Activated CD4-positive, alpha-beta memory T cell treated with anti-CD3 and anti-CD28 coated beads, Interleukin-2, amount 10 ng/mL, durations not matched to agents 7 days and 5 days (primary cell): Measurements from ENCODE around the gene LY6G6F. TPM values are rescaled to one million over a fixed set of nuclear protein-coding genes. Genes with fewer than 3 reads are reported as not detected.

Experiments used
- CTCF ChIA-PET: fragments of 350-600 bp; sonication (Branson Sonifier 250); formaldehyde crosslinking; loops from one replicate; lab custom pipeline; 2021; ENCODE audit warnings: antibody characterized with exemption, inconsistent platforms; lab: Charles Lee
- POLR2A ChIA-PET: fragments of 350-600 bp; sonication (Branson Sonifier 250); formaldehyde crosslinking; loops from one replicate; lab custom pipeline; 2021; ENCODE audit warnings: antibody characterized with exemption; lab: Charles Lee
- DNase-seq: peaks from one replicate; pipeline ENCODE4 v3.0.0-alpha.2; 2020
- H3K27ac Mint-ChIP-seq: one replicate; pipeline ENCODE4 v1.8.0; 2021; ENCODE audit warnings: mild to moderate bottlenecking, mixed read lengths
- H3K27me3 Mint-ChIP-seq: one replicate; pipeline ENCODE4 v1.8.0; 2021; ENCODE audit warnings: mixed read lengths
- H3K36me3 Mint-ChIP-seq: one replicate; pipeline ENCODE4 v1.8.0; 2021; ENCODE audit warnings: low read depth, mixed read lengths
- H3K4me1 Mint-ChIP-seq: one replicate; pipeline ENCODE4 v1.8.0; 2021; ENCODE audit warnings: mixed read lengths
- H3K4me3 Mint-ChIP-seq: one replicate; pipeline ENCODE4 v1.8.0; 2021; ENCODE audit warnings: mild to moderate bottlenecking, mixed read lengths
- H3K9me3 Mint-ChIP-seq: one replicate; pipeline ENCODE4 v1.8.0; 2021; ENCODE audit warnings: mixed read lengths
- total RNA-seq, 2 experiments: library from RNA; stranded (reverse); gene quantifications; one replicate each; pipeline ENCODE4 v1.2.3, GENCODE V29; 2021

Gene LY6G6F
- total RNA-seq, 2 experiments from 2014 or later, result not detected

GRCh38 chr6:31692353-31692752, 14.3 kb upstream of the LY6G6F start:
- no peak for DNase-seq
- ChIA-PET CTCF (no interaction called here), POLR2A (interaction anchor here (1.1 to 4.1 kb wide), 4 partner anchors 10 to 86 kb away, joined by 3 to 15 read pairs (median 4); partner anchors contain the start of genes ABHD16A and MSH5)
- no peaks in the 10 kb centered on the region for H3K9me3 Mint-ChIP-seq
- no peak overlapping the region for H3K4me3 Mint-ChIP-seq
- H3K27ac Mint-ChIP-seq, result no peak overlapping the region
- peaks cover 55% of the 10 kb centered on the region for H3K36me3 Mint-ChIP-seq
- H3K27me3 Mint-ChIP-seq, result no peaks in the 10 kb centered on the region
- H3K4me1 Mint-ChIP-seq, result peaks cover 7% of the 10 kb centered on the region

GRCh38 chr6:31692886-31693285, 13.8 kb upstream of the LY6G6F start:
- Mint-ChIP-seq H3K4me1 (peaks cover 12% of the 10 kb centered on the region), H3K9me3 (no peaks in the 10 kb centered on the region), H3K27me3 (no peaks in the 10 kb centered on the region), H3K4me3 (no peak overlapping the region), H3K27ac (no peak overlapping the region), H3K36me3 (peaks cover 54% of the 10 kb centered on the region)
- DNase-seq, result no peak
- ChIA-PET POLR2A (interaction anchor here (1.3 to 4.1 kb wide), 2 partner anchors 10 to 11 kb away, joined by 3 to 15 read pairs; partner anchors contain the start of gene ABHD16A), CTCF (no interaction called here)

- no peak for DNase-seq
- no peak overlapping the region for H3K4me3 Mint-ChIP-seq
- POLR2A ChIA-PET, result interaction anchor here (1.9 kb wide), 2 partner anchors 15 to 45 kb away, joined by 4 to 8 read pairs; no protein-coding TSS in a partner anchor
- CTCF ChIA-PET, result interaction anchor here (0.9 kb wide), 1 partner anchor 12 kb away, joined by 3 read pairs; no protein-coding TSS in a partner anchor
- peaks cover 15% of the 10 kb centered on the region for H3K4me1 Mint-ChIP-seq
- no peaks in the 10 kb centered on the region for H3K9me3 Mint-ChIP-seq
- H3K27me3 Mint-ChIP-seq, result no peaks in the 10 kb centered on the region
- no peak overlapping the region for H3K27ac Mint-ChIP-seq
- H3K36me3 Mint-ChIP-seq, result peaks cover 55% of the 10 kb centered on the region
Measured at GRCh38 chr6:31693535-31693934, 13.1 kb upstream of the LY6G6F start.

GRCh38 chr6:31697555-31697954, 9.1 kb upstream of the LY6G6F start:
- Mint-ChIP-seq H3K4me3 (no peak overlapping the region), H3K27ac (peak overlapping the region; percentile 22), H3K4me1 (peaks cover 35% of the 10 kb centered on the region), H3K36me3 (peaks cover 53% of the 10 kb centered on the region), H3K9me3 (no peaks in the 10 kb centered on the region), H3K27me3 (no peaks in the 10 kb centered on the region)
- CTCF ChIA-PET, result interaction anchor here (1.4 kb wide), 1 partner anchor 41 kb away, joined by 5 read pairs; no protein-coding TSS in a partner anchor
- DNase-seq, result no peak
- POLR2A ChIA-PET, result interaction anchor here (0.5 kb wide), 1 partner anchor 189 kb away, joined by 3 read pairs; no protein-coding TSS in a partner anchor

- ChIA-PET POLR2A (interaction anchor here (1.2 kb wide), 1 partner anchor 17 kb away, joined by 3 read pairs; no protein-coding TSS in a partner anchor), CTCF (interaction anchor here (0.8 kb wide), 1 partner anchor 69 kb away, joined by 3 read pairs; no protein-coding TSS in a partner anchor)
- Mint-ChIP-seq H3K4me1 (peaks cover 43% of the 10 kb centered on the region), H3K36me3 (peaks cover 30% of the 10 kb centered on the region), H3K27ac (peak overlapping the region; percentile 12), H3K4me3 (peak overlapping the region; percentile 98), H3K27me3 (no peaks in the 10 kb centered on the region), H3K9me3 (no peaks in the 10 kb centered on the region)
- DNase-seq, result no peak
Measured at GRCh38 chr6:31700740-31701401, 5.8 kb upstream of the LY6G6F start.

- CTCF ChIA-PET, result interaction anchor here (0.6 to 2.6 kb wide), 3 partner anchors 37 to 128 kb away, joined by 3 to 18 read pairs (median 4); partner anchors contain the start of gene MSH5
- H3K4me1 Mint-ChIP-seq, result peaks cover 42% of the 10 kb centered on the region
- POLR2A ChIA-PET, result interaction anchor here (0.7 to 3.7 kb wide), 13 partner anchors 10 to 196 kb away, joined by 3 to 73 read pairs (median 7); partner anchors contain the start of genes BAG6, C6orf47, CLIC1 and CSNK2B
Measured at GRCh38 chr6:31701666-31702404, 4.8 kb upstream of the LY6G6F start.

GRCh38 chr6:31702405-31702818, 4.3 kb upstream of the LY6G6F start:
- no peaks in the 10 kb centered on the region for H3K9me3 Mint-ChIP-seq
- no peak for DNase-seq
- peaks cover 38% of the 10 kb centered on the region for H3K4me1 Mint-ChIP-seq
- POLR2A ChIA-PET, result interaction anchor here (0.7 to 3.7 kb wide), 20 partner anchors 9 to 196 kb away, joined by 3 to 73 read pairs (median 4); partner anchors contain the start of genes BAG6, C6orf47, CLIC1 and CSNK2B
- CTCF ChIA-PET, result interaction anchor here (0.6 to 2.6 kb wide), 4 partner anchors 36 to 128 kb away, joined by 3 to 18 read pairs (median 6); partner anchors contain the start of gene MSH5
- peaks cover 19% of the 10 kb centered on the region for H3K36me3 Mint-ChIP-seq
- peak overlapping the region; percentile 95 for H3K27ac Mint-ChIP-seq
- H3K4me3 Mint-ChIP-seq, result peak overlapping the region; percentile 98
- no peaks in the 10 kb centered on the region for H3K27me3 Mint-ChIP-seq

More at GRCh38 chr6:31701666-31702404, 4.8 kb upstream of the LY6G6F start:
- Mint-ChIP-seq H3K9me3 (no peaks in the 10 kb centered on the region), H3K36me3 (peaks cover 25% of the 10 kb centered on the region), H3K27me3 (no peaks in the 10 kb centered on the region), H3K4me3 (peak overlapping the region; percentile 98), H3K27ac (peak overlapping the region; percentile 95)
- no peak for DNase-seq

GRCh38 chr6:31702819-31703716, 3.6 kb upstream of the LY6G6F start, which contains the start of gene ABHD16A:
Gene ABHD16A (minus strand): TSS chr6:31703324. CDS start chr6:31703281, 43 bp downstream.
- H3K36me3 Mint-ChIP-seq, result peaks cover 14% of the 10 kb centered on the region
- H3K27me3 Mint-ChIP-seq, result no peaks in the 10 kb centered on the region
- peak within 1 kb of the TSS; percentile 98 for H3K4me3 Mint-ChIP-seq
- H3K9me3 Mint-ChIP-seq, result no peaks in the 10 kb centered on the region
- H3K27ac Mint-ChIP-seq, result peak within 1 kb of the TSS; percentile 95
- ChIA-PET POLR2A (interaction anchor here (0.7 to 3.7 kb wide), 25 partner anchors 8 to 195 kb away, joined by 3 to 73 read pairs (median 4); partner anchors contain the start of genes BAG6, C6orf47, CLIC1 and CSNK2B), CTCF (interaction anchor here (0.6 to 2.6 kb wide), 11 partner anchors 9 to 249 kb away, joined by 3 to 18 read pairs (median 3); partner anchors contain the start of genes C6orf47, EHMT2 and MSH5)
- peak; percentile 98 for DNase-seq
- peaks cover 32% of the 10 kb centered on the region for H3K4me1 Mint-ChIP-seq

GRCh38 chr6:31705931-31706330, 735 bp upstream of the LY6G6F start:
- ChIA-PET CTCF (interaction anchor here (1.4 kb wide), 1 partner anchor 32 kb away, joined by 3 read pairs; no protein-coding TSS in a partner anchor), POLR2A (no interaction called here)
- no peaks in the 10 kb centered on the region for H3K9me3 Mint-ChIP-seq
- peaks cover 29% of the 10 kb centered on the region for H3K4me1 Mint-ChIP-seq
- H3K27ac Mint-ChIP-seq, result no peak overlapping the region
- no peak overlapping the region for H3K4me3 Mint-ChIP-seq
- H3K36me3 Mint-ChIP-seq, result peaks cover 4% of the 10 kb centered on the region
- DNase-seq, result no peak
- no peaks in the 10 kb centered on the region for H3K27me3 Mint-ChIP-seq

GRCh38 chr6:31707701-31708100, 1.0 kb downstream of the LY6G6F start:
- H3K9me3 Mint-ChIP-seq, result no peaks in the 10 kb centered on the region
- H3K27ac Mint-ChIP-seq, result no peak overlapping the region
- ChIA-PET CTCF (no interaction called here), POLR2A (no interaction called here)
- no peaks in the 10 kb centered on the region for H3K36me3 Mint-ChIP-seq
- peaks cover 33% of the 10 kb centered on the region for H3K4me1 Mint-ChIP-seq
- no peak for DNase-seq
- H3K4me3 Mint-ChIP-seq, result no peak overlapping the region
- peaks cover 2% of the 10 kb centered on the region for H3K27me3 Mint-ChIP-seq

- Mint-ChIP-seq H3K27ac (no peak overlapping the region), H3K4me3 (no peak overlapping the region), H3K27me3 (peaks cover 6% of the 10 kb centered on the region), H3K9me3 (no peaks in the 10 kb centered on the region), H3K4me1 (peaks cover 32% of the 10 kb centered on the region), H3K36me3 (no peaks in the 10 kb centered on the region)
- DNase-seq, result no peak
- CTCF ChIA-PET, result no interaction called here
- POLR2A ChIA-PET, result no interaction called here
Measured at GRCh38 chr6:31708224-31708623, 1.6 kb downstream of the LY6G6F start.
